Liver (tissue), 9 donors: ENCODE measurements around the gene ANK3. TPM values are rescaled to one million over a fixed set of nuclear protein-coding genes. Genes with fewer than 3 reads are reported as not detected.
A peak's percentile ranks its signal among the peaks of the same experiment; 100 is the strongest.

ENCODE experiments used
- DNase-seq: peaks from one replicate; pipeline ENCODE4 v3.0.0-alpha.2; 2017; ENCODE audit warnings: low spot score
- H3K27ac ChIP-seq, 2 donors: one replicate each; pipeline ENCODE4 v1.7.0; 2013; ENCODE audit warnings: inconsistent platforms in 2 of 2, low read length in 2 of 2, control low read depth in 1 of 2, low read depth in 1 of 2, mild to moderate bottlenecking in 1 of 2
- H3K27me3 ChIP-seq, 4 donors: one replicate each; pipeline versions ENCODE4 v1.6.1 to v1.7.0; 2013; ENCODE audit warnings: low read length in 3 of 4, inconsistent platforms in 1 of 4, mild to moderate bottlenecking in 1 of 4, moderate library complexity in 1 of 4; ENCODE audit not compliant: control insufficient read depth in 4 of 4, insufficient read depth in 4 of 4
- H3K36me3 ChIP-seq, 4 donors: one replicate each; pipeline versions ENCODE4 v1.6.1 to v1.7.0; 2013; ENCODE audit warnings: low read length in 3 of 4, mild to moderate bottlenecking in 3 of 4, low read depth in 1 of 4, moderate library complexity in 1 of 4; ENCODE audit not compliant: control insufficient read depth in 4 of 4, insufficient read depth in 3 of 4
- H3K4me1 ChIP-seq, 4 donors: one replicate each; pipeline versions ENCODE4 v1.6.1 to v1.7.0; 2013; ENCODE audit warnings: low read length in 3 of 4, mild to moderate bottlenecking in 3 of 4, moderate library complexity in 1 of 4; ENCODE audit not compliant: control insufficient read depth in 4 of 4, insufficient read depth in 4 of 4
- H3K4me3 ChIP-seq, 3 donors: one replicate each; pipeline versions ENCODE4 v1.6.1 to v1.7.0; 2013; ENCODE audit warnings: low read length in 3 of 3, control low read depth in 1 of 3, low read depth in 1 of 3, mild to moderate bottlenecking in 1 of 3
- H3K9ac ChIP-seq, 2 donors: one replicate each; pipeline ENCODE4 v1.7.0; 2013; ENCODE audit warnings: low read length in 2 of 2, mild to moderate bottlenecking in 2 of 2, moderate library complexity in 2 of 2, control low read depth in 1 of 2, low read depth in 1 of 2
- H3K9me3 ChIP-seq, 4 donors: one replicate each; pipeline versions ENCODE4 v1.6.1 to v1.7.0; 2013; ENCODE audit warnings: low read length in 3 of 4; ENCODE audit not compliant: control insufficient read depth in 4 of 4
- ATF3 ChIP-seq: IDR thresholded peaks from 2 replicates; pipeline ENCODE4 v1.6.1; 2016; ENCODE audit warnings: antibody characterized with exemption
- CTCF ChIP-seq: fragments of 150-350 bp; IDR thresholded peaks from 2 replicates; pipeline ENCODE4 v1.5.1; 2017; ENCODE audit warnings: improper control_type of control experiment, low read depth, low read length; ENCODE audit not compliant: missing input control
- FOXA1 ChIP-seq: IDR thresholded peaks from 2 replicates; pipeline ENCODE4 v1.6.1; 2016; ENCODE audit warnings: antibody characterized with exemption
- FOXA2 ChIP-seq: IDR thresholded peaks from 2 replicates; pipeline ENCODE4 v1.6.1; 2016; ENCODE audit warnings: antibody characterized with exemption
- GABPA ChIP-seq, 2 donors: IDR thresholded peaks in 1 of 2; conservative IDR thresholded peaks in 1 of 2; 2 replicates each; pipeline ENCODE4 v1.6.1; 2016; ENCODE audit warnings: antibody characterized with exemption in 2 of 2, mild to moderate bottlenecking in 1 of 2, moderate library complexity in 1 of 2
- HNF4A ChIP-seq, 2 donors: conservative IDR thresholded peaks; 2 replicates each; pipeline ENCODE4 v1.6.1; 2016; ENCODE audit warnings: antibody characterized with exemption in 2 of 2, mild to moderate bottlenecking in 2 of 2
- HNF4G ChIP-seq: IDR thresholded peaks from 2 replicates; pipeline ENCODE4 v1.6.1; 2016; ENCODE audit warnings: antibody characterized with exemption
- JUND ChIP-seq, 2 donors: IDR thresholded peaks; 2 replicates each; pipeline ENCODE4 v1.6.1; 2016; ENCODE audit warnings: antibody characterized with exemption in 2 of 2
- MAX ChIP-seq: IDR thresholded peaks from 2 replicates; pipeline ENCODE4 v1.6.1; 2016; ENCODE audit warnings: antibody characterized with exemption
- NR2F2 ChIP-seq: IDR thresholded peaks from 2 replicates; pipeline ENCODE4 v1.6.1; 2016; ENCODE audit warnings: antibody characterized with exemption
- RAD21 ChIP-seq, 2 donors: IDR thresholded peaks; 2 replicates each; pipeline ENCODE4 v1.6.1; 2016; ENCODE audit warnings: antibody characterized with exemption in 2 of 2, mild to moderate bottlenecking in 2 of 2
- REST ChIP-seq: IDR thresholded peaks from 2 replicates; pipeline ENCODE4 v1.6.1; 2016; ENCODE audit warnings: antibody characterized with exemption, mild to moderate bottlenecking
- RXRA ChIP-seq, 2 donors: IDR thresholded peaks; 2 replicates each; pipeline ENCODE4 v1.6.1; 2017 to 2018; ENCODE audit warnings: antibody characterized with exemption in 2 of 2, mild to moderate bottlenecking in 1 of 2
- SP1 ChIP-seq: IDR thresholded peaks from 2 replicates; pipeline ENCODE4 v1.6.1; 2018; ENCODE audit warnings: antibody characterized with exemption, mild to moderate bottlenecking
- TAF1 ChIP-seq: conservative IDR thresholded peaks from 2 replicates; pipeline ENCODE4 v1.6.1; 2016; ENCODE audit warnings: antibody characterized with exemption, mild to moderate bottlenecking
- YY1 ChIP-seq: IDR thresholded peaks from 2 replicates; pipeline ENCODE4 v1.6.1; 2016; ENCODE audit warnings: antibody characterized with exemption, mild to moderate bottlenecking
- ZBTB33 ChIP-seq: IDR thresholded peaks from 2 replicates; pipeline ENCODE4 v1.6.1; 2016; ENCODE audit warnings: antibody characterized with exemption
- WGBS: extraction: QIAGEN DNeasy Blood & Tissue Kit; methylation state at CpG from one replicate; pipeline ENCODE4 v1.1.7; 2013; 5-methylcytosine and 5-hydroxymethylcytosine counted together
- polyA plus RNA-seq, 2 donors: library from polyadenylated mRNA; stranded (reverse) in 1 of 2; unstranded in 1 of 2; fragments of 200-250 nt in 1 of 2; fragments of >200 nt in 1 of 2; fragmentation: Nextera tagmentation in 1 of 2; extraction: Ambion mirVana in 1 of 2; gene quantifications; one replicate each; pipeline versions ENCODE4 v1.2.1 to v1.2.3, GENCODE V29; 2013 to 2015
- total RNA-seq, 2 donors: library from RNA; depleted of rRNA; stranded (reverse); fragments of >200 nt; gene quantifications; one replicate each; pipeline ENCODE4 v1.2.3, GENCODE V29; 2014
- donor health status: healthy.
- donor health status: healthy.
- donor health status: healthy.
- donor health status: healthy.
- donor health status: healthy.

Gene ANK3
- total and polyA plus RNA-seq, 4 donors = 5.7 to 30.0 (median 9.7) TPM

- no peak overlapping the region for H3K4me3 ChIP-seq
- peak; percentile 42 to 53 for TF ChIP-seq HNF4A (conservative IDR thresholded peaks at IDR 0.05)
- TF ChIP-seq RAD21 (IDR thresholded peaks at IDR 0.05) = peak in 1 of 2 donors; percentile 4
- TF ChIP-seq REST = no peak
- H3K27me3 ChIP-seq = no peaks in the 10 kb centered on the region
- no peaks in the 10 kb centered on the region for H3K9me3 ChIP-seq
- no peak overlapping the region for H3K9ac ChIP-seq
- H3K36me3 ChIP-seq = no peaks in the 10 kb centered on the region
- H3K27ac ChIP-seq = no peak overlapping the region
- no peak for DNase-seq
- peaks cover 0 to 6% (median under 1%) of the 10 kb centered on the region in 4 donors for H3K4me1 ChIP-seq
- WGBS = 14% methylated on average over 4 of the region's 4 CpGs
Measured at GRCh38 chr10:60206735-60207134, 182.9 kb downstream of the ANK3 start.

- no peak for TF ChIP-seq JUND (IDR thresholded peaks at IDR 0.05)
- TF ChIP-seq YY1 = no peak
- DNase-seq = no peak
- H3K9ac ChIP-seq = no peak overlapping the region
- no peaks in the 10 kb centered on the region for H3K27me3 ChIP-seq
- H3K36me3 ChIP-seq = no peaks in the 10 kb centered on the region
- peaks cover 0 to 7% (median 2%) of the 10 kb centered on the region in 4 donors for H3K4me1 ChIP-seq
- no peaks in the 10 kb centered on the region for H3K9me3 ChIP-seq
- no peak overlapping the region for H3K27ac ChIP-seq
- WGBS = 93% methylated on average over 3 of the region's 3 CpGs
- H3K4me3 ChIP-seq = no peak overlapping the region
Measured at GRCh38 chr10:60205741-60206140, 183.9 kb downstream of the ANK3 start.

GRCh38 chr10:60203993-60204618 is 185.6 kb downstream of the ANK3 start:
- no peak for DNase-seq
- TF ChIP-seq FOXA2 (no peak), CTCF (peak; percentile 49), ZBTB33 (no peak), HNF4G (no peak), RXRA (IDR thresholded peaks at IDR 0.05) (no peak), MAX (no peak), JUND (IDR thresholded peaks at IDR 0.05) (no peak), ATF3 (no peak), RAD21 (IDR thresholded peaks at IDR 0.05) (peak; percentile 74 to 81), NR2F2 (no peak), GABPA (IDR thresholded peaks at IDR 0.05 in 1 of 2, conservative IDR thresholded peaks at IDR 0.05 in 1 of 2) (no peak), SP1 (no peak), FOXA1 (no peak), TAF1 (no peak), YY1 (no peak)

More at GRCh38 chr10:60203993-60204618, 185.6 kb downstream of the ANK3 start:
- Histone ChIP-seq H3K27me3 (no peaks in the 10 kb centered on the region), H3K9me3 (no peaks in the 10 kb centered on the region), H3K4me3 (no peak overlapping the region), H3K4me1 (peaks cover 1 to 15% (median 10%) of the 10 kb centered on the region in 4 donors), H3K27ac (no peak overlapping the region), H3K9ac (no peak overlapping the region), H3K36me3 (no peaks in the 10 kb centered on the region)
- WGBS = 52% methylated on average over 1 of the region's 1 CpG
